NCI-H82 treated with DMSO at 0.1 percent for 48 hours (cell line): ENCODE data around the gene ACADL.
"Not testable (repeated sequence)": the region's sequence is repeated elsewhere in the genome, so short reads cannot be mapped to it uniquely, and the experiment has no call there.

Source experiments
- DNase-seq: peaks from one replicate; lab custom pipeline; 2025; ENCODE audit not compliant: unreplicated experiment; lab: John Stamatoyannopoulos, UW

The ACADL gene

GRCh38 chr2:210203558-210203957 is 21.7 kb downstream of the ACADL start:
- no peak for DNase-seq

DNA sequence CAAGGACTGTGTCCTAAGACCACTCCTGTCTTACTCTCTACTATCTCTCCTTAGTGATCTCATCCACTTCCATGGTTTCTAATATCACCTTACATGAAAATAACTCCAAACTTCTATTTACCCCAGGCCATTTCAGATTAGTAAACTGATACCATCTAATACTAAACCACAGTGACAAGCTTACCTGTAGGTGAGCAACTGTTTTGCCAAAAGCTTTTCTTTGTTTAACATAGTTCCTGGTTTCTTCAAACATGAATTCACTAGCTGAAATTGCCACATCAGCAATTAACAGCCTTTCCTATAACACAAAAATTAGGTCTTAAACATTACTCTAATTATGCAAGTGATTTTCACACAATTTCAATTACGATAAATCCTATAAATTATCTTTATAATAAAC is 22.1 kb downstream of the ACADL start:
- no peak for DNase-seq

- DNase-seq = no peak
These were observed 25.4 kb downstream of the ACADL start for GRCh38 chr2:210199854-210200253.

GRCh38 chr2:210199186-210199765 is 26.0 kb downstream of the ACADL start:
- DNase-seq = peak; percentile 24

DNA sequence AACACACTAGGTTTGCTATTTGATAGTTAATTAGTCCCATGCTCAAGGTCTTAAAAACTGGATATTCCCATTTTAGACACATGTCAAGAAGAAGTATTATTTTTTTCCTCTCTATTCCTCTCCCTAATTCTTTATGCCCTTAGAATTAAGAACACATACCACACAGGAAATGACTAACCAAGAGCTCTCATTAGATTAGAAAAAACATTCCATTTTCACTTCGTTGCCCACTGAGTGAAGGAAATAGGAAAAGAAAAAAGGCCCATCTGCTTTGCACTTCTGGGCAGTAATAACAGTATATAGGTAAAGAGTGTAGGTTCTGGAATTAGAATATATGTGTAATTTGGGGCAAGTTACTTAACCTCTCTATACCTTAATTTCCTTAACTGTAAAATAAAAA is 26.9 kb downstream of the ACADL start:
- DNase-seq = no peak

GRCh38 chr2:210197720-210198119 is 27.5 kb downstream of the ACADL start:
- no peak for DNase-seq

- DNase-seq = peak; percentile 38
These were observed 30.0 kb downstream of the ACADL start for GRCh38 chr2:210195101-210195852.

GRCh38 chr2:210190345-210190744 is 34.9 kb downstream of the ACADL start:
- no peak for DNase-seq

- no peak for DNase-seq
These were observed 35.7 kb downstream of the ACADL start for GRCh38 chr2:210189452-210190138.

DNA sequence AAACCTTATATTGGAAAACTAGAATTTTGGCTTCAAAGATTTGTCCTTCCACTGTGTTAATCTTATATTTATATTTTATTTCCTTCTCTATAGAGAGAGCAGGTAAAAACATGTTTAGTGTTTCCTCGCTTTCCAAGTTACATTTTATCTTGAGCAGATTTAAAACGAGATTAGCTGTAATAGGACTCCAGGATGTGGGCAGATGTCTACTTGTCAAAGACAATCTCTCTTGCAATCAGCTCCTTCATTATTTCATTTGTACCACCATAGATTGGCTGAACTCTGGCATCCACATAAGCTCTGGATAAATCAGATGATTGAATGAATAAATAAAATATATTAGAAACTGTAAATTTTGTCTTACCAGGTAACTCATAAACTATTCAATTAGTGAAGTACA is 36.5 kb downstream of the ACADL start:
- peak; percentile 83 for DNase-seq

GRCh38 chr2:210188190-210188589 is 37.1 kb downstream of the ACADL start:
- no peak for DNase-seq

DNA sequence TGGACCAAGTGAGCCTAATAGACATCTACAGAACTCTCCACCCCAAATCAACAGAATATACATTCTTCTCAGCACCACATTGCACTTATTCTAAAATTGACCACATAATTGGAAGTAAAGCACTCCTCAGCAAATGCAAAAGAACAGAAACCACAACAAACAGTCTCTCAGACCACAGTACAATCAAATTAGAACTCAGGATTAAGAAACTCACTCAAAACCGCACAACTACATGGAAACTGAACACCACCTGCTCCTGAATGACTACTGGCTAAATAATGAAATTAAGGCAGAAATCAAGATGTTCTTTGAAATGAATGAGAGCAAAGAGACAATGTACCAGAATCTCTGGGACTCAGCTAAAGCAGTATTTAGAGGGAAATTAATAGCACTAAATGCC is 41.3 kb downstream of the ACADL start:
- not testable (repeated sequence) for DNase-seq

DNA sequence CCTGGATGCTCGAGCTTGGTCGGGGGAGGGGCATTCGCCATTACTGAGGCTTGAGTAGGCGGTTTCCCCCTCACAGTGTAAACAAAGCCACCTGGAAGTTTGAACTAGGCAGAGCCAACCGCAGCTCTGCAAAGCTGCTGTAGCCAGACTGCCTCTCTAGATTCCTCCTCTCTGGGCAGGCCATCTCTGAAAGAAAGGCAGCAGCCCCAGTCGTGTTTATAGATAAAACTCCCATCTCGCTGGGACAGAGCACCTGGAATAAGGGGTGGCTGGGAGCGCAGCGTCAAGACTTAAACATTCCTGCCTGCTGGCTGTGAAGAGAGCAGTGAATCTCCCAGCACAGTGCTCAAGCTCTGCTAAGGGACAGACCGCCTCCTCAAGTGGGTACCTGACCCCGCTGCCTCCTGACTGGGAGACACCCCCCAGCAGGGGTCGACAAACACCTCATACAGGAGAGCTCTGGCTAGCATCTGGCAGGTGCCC is 43.6 kb downstream of the ACADL start:
- not testable (repeated sequence) for DNase-seq

DNA sequence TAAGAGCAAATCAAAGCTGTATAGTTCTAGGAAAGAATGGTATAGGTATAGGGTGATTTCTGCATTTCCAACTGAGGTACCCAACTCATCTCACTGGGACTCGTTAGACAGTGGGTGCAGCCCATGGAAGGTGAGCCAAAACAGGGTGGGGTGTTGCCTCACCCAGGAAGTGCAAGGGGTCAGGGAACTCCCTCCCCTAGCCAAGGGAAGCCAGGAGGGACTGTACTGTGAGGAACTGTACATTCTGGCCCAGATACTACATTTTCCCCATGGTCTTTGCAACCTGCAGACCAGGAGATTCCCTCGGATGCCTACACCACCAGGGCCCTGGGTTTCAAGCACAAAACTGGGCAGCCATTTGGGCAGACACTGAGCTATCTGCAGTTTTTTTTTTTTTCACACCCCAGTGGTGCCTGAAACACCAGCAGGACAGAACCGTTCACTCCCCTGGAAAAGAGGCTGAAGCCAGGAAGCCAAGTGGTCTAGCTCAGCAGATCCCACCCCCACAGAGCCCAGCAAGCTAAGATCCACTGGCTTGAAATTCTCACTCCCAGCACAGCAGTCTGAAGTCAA is 44.1 kb downstream of the ACADL start:
- not testable (repeated sequence) for DNase-seq

DNA sequence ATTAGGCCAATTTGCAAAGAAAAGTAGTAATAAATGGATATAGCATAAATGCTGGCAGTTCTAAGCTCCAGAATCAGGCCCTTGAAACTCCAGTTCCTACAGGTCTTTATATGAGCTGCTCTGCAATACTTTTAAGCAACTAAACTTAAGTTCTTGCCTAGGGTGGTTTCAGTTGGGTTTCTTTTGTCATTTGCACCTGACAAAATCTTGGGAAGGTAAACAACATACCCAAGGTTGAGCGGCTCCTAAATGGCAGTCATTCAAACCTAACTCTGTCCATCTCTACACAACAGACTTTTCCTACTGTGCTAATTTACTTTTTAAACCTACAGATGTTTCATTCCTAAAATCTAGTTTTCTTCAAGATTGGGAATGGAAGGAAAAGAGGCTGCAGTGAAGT is 44.8 kb downstream of the ACADL start:
- no peak for DNase-seq

- DNase-seq = no peak
These were observed 45.8 kb downstream of the ACADL start for GRCh38 chr2:210179351-210179990.

GRCh38 chr2:210177769-210178168 is 47.5 kb downstream of the ACADL start:
- DNase-seq = no peak

- not testable (repeated sequence) for DNase-seq
These were observed 48.1 kb downstream of the ACADL start for GRCh38 chr2:210177115-210177514.

GRCh38 chr2:210174086-210174485 is 51.2 kb downstream of the ACADL start:
- DNase-seq = no peak

- no peak for DNase-seq
These were observed 53.0 kb downstream of the ACADL start for GRCh38 chr2:210172219-210172575.
